GM21526 (cell line): ENCODE results near the gene ZNF697.
"Not testable (repeated sequence)": the region's sequence is repeated elsewhere in the genome, so short reads cannot be mapped to it uniquely, and the experiment has no call there.

ENCODE experiments used
- ATAC-seq: cut with Tn5 transposase; IDR thresholded peaks from one replicate; pipeline ENCODE4 v1.9.1; 2021; ENCODE audit warnings: moderate library complexity; ENCODE audit not compliant: unreplicated experiment, low FRiP score

ZNF697 gene

DNA sequence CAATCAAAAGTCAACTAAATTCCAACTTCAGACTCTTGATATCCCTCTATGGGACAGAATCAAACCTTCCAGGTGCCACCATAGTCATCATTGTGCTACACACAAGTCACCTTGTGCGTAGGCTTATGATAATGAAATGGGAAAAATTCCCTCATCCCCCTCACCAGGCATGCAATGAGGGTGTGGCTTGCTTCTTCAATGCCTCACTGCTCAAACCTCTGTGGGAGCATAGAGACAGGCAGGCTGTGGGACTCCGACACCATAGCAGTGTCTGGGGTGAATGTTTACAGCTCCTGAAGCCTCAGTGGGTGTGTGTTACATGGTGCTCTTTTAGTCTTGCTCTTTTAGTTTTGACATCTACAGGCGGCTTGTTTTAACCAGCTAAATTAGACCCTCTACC lies 42.4 kb downstream of the ZNF697 start:
- ATAC-seq = no peak

DNA sequence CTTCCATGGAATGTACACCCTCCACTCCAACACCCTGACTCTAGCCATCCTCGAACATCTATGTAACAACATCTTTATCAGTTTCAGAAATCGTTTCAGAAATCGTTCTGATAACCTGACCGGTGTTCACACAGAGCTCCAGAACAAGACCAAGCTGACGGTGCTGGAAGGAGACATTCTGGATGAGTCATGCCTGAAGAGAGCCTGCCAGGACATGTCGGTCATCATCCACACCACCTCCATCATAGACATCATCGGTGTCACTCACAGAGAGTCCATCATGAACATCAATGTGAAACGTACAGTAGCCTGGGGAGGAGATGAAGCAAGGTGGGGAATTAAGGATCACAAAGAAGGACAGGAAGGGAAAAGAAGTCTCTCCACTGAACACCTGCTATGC lies 43.0 kb downstream of the ZNF697 start:
- not testable (repeated sequence) for ATAC-seq

DNA sequence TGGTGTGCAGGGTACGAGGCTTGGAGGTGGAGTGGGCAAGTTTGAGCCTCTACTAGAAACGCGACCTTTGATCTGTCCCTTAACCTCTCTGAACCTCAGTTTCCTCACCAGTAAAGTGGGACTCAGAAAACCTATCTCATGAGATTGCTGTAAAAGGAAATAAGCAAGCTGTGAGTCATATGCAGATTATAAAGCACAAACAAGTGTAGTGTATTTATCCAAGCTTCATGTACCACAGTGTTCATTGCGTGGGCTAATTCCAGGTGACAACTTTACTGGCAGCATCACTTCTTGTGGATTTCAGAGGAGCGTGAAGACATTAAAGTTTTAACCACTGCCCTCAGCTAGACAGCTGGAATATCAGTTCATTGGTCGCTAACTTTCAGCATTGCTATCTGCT lies 44.4 kb downstream of the ZNF697 start:
- no peak for ATAC-seq

DNA sequence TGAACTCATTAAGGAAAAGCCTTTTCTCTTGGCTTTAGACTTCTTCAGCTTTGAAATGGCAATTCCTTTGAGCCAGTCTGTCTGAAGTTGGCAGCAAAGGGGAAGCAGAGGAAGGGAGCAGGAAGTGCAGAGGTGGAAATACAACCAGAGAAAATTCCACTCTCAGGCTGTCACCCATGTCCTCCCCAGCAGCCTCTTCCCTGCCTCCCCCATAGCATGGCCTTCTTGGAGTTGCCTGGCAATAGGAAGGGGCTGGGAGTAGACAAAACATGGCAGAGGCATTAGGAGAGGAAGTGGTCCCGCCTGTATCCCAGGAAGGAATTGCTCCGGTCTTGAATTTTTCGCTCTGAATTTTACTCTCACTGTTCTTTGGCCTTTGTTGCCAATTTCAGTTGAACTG lies 44.8 kb downstream of the ZNF697 start:
- ATAC-seq = not testable (repeated sequence)

DNA sequence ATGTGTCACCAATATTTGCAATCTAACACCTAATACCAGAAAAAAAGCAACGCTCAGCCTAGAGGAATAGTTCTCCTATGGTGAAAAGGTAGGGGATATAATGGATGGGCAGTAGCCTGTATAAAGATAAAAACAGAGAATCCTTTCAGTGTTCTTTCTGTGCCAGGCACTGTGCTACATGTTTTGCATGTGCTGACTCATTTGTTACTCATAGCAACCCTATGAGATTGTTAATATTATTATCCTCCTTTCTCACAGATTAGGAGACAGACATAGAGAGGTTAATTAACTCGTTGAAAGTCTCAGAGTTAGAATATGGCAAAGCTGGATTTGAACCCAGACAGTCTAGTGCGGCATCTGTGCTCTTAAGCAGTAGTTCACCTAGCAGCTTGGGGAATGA lies 45.3 kb downstream of the ZNF697 start:
- not testable (repeated sequence) for ATAC-seq

DNA sequence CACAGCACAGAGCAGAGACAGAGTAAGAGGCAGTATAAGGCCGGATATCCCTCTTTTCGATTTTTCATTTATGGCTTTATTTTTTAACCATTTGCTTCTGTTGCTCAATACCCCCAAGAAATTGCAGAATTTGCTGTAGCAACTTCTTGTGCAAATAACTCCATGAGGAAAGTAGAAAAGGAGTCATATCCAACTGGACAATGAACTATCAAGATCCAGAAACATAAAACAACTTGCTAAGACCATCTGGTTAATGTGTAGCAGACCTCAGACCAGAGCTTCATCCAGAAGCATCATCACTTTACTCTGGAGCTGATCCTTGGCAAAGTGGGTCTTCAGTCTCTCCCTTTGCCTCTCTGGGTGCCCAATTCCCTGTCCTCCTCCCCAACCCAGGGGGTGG lies 45.9 kb downstream of the ZNF697 start:
- no peak for ATAC-seq

DNA sequence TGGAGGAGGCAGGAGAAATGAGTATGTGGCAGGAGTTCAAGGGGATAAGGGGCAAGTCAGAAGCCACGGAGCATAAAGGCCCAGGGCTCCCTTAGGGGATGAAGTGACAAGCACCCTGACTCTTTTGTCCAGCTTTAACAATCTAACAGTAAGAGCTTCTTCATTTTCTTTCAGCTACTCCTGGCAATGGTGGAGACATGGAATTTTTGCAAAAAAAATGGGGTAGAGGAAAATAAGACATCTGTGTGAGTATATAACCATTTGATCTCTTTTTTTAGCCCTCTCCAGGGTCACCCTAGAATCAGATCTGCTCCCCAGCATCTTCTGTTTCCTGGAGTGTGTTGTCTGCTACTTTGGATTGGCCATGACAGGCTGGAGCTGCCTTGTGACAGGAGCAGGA lies 47.1 kb downstream of the ZNF697 start:
- ATAC-seq = no peak

DNA sequence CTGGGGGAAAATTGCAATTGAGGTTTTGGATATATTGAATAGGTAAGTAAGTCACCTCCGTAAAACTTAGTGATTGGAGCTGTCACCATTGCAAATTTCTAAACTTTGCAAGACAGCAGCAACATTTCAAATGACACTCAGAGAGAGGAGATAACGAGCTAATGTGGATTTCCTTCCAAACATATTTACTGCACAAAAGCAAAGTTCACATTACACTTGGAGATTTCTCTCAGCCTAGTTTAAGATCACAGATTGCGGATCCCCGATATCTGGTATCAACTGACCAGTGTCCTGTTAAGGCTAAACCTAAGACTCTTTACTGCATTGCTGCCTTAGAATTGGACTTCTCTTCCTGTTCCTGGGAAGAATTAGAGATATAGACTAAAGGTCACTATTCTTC lies 47.5 kb downstream of the ZNF697 start:
- no peak for ATAC-seq

DNA sequence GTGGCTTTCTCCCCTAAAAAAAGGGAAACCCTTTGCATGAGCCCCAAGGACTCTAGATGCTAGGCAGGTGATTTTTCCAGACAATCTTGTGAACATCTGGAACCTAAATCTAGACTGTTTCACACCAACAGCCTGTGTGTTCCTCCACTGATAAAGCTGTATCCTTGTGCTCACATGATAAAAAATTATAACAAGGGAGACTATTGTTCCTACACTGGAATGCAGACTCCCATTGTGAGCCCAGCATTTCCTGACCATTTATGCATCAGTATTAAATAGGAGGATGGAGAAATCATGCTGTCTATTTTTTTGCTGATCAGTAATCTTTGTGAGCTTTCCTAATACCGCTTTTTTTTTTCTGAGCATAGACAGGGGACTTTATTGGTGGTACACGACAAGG lies 52.5 kb downstream of the ZNF697 start:
- no peak for ATAC-seq

DNA sequence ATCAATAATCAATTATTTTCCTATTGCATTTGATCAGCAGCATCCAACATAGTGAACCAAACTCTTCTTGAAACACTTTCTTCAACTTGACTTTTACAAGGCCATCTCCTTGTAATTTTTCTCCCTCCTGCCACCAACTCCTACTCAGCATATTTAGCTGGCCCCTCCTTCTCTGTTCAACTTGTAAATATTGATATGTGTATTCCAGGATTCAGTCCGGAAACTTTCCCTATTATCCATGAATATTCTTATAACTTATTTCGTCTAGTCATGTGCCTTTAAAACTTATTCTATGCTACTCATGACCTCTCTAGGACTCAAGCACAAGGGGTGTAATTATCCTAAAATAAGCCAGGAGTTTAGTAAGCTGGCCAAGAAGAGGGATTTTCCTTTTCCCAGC lies 52.9 kb downstream of the ZNF697 start:
- no peak for ATAC-seq

DNA sequence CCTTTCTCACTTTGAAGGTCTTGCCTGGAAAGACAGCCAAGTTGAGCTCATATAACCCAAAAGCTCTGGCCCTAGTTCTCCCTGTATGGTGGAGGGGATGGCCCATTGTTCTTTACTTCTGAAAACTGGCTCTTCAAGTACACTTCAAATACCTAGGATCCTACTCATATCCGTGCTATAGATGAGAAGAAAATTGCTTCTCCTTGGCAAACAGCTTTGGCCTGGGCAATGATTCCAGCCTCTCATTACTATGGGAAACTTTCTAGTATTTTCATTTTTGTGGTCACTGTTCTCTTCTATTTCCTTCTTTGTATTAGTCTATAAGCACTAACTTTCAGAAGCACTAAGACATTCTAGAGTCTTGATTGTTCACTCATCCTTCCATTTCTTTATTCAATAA lies 53.7 kb downstream of the ZNF697 start:
- ATAC-seq = no peak

DNA sequence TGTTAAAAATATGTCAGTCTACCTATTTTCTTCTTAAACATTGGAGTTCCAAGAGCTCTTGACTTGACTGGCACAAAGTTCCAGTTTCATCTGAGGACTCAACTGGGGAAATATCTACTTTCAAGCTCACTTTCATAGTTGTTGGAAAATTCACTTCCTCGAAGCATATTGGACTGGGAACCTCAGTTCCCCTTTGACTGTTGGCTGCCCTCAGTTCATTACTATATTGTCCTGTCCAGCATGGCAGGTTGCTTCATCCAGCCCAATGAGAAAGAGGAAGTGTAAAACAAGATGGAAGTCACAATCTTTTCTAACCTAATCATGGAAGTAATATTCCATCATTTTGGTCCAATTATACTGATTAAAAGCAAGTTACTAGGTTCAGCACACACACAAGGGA lies 54.3 kb downstream of the ZNF697 start:
- ATAC-seq = no peak

DNA sequence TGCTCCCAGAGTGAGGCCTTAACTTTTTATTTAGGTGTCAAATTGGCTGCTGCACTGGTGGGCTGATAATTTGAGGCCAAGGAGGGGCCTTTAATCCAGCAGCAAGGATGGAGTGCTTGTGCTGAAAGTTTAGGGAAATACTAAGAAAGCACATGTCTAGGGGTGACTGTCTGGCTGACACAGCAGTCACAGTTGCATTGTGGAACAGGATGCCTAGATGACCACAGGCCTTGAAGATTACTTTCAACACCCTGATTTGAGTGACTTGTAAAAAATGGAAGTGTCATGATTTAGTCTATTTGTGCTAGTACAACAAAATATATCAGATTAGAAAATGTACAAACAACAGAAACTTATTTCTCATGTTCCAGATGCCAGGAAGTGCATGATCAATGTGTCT lies 57.7 kb downstream of the ZNF697 start:
- ATAC-seq = no peak

DNA sequence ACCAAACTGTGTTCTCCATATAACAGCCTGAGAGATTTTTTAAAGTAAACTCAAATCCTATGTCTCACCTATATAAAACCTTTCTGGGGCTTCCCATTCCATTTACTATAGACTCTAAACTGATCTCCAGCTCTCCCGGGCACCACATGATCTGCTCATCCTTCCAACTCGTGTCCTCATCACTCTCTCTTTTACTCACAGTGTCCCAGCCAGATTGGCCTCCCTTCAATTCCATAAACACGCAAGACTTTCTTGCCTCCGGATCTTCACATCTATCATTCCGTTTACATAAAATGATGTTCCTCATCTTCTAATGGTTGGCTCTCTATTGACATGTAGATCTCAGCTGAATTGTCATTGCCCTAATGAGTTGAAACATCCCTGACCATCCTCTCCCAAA lies 59.4 kb downstream of the ZNF697 start:
- ATAC-seq = no peak

DNA sequence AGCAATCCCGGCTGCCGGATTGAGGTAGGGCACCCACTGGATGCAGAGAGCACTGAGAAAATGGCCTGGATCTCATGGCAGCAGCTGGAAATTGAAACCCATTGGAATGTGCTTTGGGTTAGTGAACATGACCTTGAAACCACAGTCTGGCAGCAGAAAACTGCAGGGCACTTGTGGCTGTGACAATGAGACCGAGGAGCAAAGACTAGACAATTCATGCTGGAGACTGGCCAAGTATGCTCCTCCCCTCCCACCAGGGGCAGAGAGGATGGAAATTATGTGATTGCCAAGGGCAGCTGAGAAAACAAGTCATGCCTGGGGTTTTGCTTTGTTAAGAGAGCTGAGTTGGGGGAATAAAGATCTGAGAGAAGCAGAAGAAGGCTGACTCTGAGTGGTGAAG lies 60.7 kb downstream of the ZNF697 start:
- ATAC-seq = no peak

DNA sequence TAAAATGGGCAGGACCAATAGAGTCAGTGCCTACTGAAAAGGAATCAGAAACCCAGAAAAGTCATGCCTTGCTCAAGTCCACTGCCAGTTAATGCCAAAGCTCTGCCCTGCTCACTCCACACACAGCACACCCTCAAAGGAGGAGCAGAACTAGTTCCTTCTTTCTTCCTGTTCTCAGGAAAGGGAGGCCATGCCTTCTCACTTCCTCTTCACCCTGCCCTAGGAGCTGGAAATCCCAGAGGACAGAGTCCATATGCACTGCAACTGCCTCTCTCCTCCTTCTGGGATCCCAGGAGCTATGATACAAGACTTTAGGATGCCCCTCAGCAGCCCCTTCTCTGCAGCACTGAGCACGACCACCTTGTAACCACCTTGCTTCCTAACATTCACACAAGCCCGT lies 62.3 kb downstream of the ZNF697 start:
- ATAC-seq = not testable (repeated sequence)

DNA sequence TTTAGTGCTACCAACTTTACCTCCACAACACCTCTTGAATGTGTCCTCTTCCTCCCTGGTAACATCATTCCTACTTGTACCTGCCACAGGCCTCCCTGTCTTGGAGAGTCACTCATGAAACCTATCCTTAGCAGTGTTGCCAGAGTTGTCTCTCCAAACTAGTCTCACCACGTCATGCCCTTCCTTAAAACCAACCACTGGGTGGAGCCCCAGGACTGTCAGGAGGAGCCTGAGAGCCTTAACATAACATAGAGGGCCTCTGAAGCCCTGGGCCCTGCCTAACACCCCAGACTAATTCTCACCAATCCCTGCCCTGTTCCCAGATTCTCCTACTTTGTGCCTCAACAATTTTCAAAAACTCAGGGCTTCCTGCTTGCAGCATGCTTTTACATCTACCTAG lies 65.3 kb downstream of the ZNF697 start:
- ATAC-seq = no peak

DNA sequence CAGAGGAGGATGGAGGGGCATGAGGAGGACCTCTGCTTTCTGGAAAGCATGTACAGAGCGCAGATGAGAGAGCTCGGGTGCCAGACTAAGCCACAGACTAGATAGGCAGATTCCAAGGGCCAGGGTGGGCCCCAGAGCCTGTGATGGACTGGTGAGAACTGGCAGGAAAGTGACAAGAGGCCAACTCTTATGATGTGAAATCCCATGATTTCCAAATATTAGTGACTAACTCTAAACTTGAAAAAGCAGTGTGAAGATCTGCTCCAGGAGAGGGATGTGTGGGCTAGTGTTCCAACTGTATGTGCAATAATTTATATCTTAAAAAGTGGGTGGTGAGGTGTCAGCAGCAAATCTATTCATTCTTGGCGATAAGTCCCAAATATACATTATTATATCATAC lies 67.0 kb downstream of the ZNF697 start:
- not testable (repeated sequence) for ATAC-seq

DNA sequence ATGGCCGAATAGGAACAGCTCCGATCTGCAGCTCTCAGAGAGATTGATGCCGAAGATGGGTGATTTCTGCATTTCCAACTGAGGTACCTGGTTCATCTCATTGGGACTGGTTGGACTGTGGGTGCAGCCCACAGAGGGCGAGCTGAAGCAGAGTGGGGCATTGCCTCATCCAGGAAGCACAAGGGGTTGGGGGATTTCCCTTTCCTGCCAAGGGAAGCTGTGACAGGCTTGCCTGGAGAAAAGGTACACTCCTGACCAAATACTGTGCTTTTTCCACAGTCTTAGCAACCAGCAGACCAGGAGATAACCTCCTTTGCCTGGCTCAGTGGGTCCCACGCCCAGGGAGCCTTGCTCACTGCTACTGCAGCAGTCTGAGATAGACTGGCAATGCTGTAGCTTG lies 74.2 kb downstream of the ZNF697 start:
- no peak for ATAC-seq

DNA sequence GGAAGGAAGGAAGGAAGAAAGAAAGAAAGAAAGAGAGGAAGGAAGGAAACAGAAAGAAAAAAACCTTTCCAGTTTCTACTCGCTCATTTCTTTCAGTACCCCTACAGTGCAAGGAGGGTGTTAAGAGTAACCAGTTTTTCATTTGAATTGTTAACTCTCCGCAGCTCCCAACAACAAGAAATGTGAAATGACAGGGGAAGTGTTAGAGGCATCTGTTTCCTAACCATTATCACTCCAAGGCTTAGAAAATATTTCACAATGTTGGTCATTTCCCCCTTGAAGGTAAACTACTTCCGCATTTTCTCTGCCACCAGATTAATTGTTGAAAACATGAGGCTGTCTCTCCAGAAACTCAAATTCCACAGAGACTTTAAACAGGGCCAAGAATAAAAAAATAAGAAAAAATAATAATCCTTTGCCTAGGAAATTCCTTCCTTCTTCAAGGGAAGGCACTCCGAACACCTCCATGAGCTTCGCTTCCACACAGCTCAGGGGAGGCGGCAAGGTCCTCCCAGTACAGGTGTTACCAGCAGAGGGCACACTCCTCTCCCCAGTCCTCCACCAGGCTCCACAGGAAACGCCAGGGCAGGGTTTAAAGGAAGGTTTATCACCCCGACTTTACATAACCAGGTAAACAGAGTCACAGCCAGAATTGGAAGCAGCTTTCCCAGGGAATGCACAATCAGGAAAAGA lies 78.0 kb downstream of the ZNF697 start:
- not testable (repeated sequence) for ATAC-seq
